ENCODE data around the gene TRAF3IP1. TPM values are rescaled to one million over a fixed set of nuclear protein-coding genes. Genes with fewer than 3 reads are reported as not detected.
"Not testable (repeated sequence)": the region's sequence is repeated elsewhere in the genome, so short reads cannot be mapped to it uniquely, and the experiment has no call there.

Gene TRAF3IP1
- total and polyA plus RNA-seq, 2 donors = 2.7 to 5.1 TPM

DNA sequence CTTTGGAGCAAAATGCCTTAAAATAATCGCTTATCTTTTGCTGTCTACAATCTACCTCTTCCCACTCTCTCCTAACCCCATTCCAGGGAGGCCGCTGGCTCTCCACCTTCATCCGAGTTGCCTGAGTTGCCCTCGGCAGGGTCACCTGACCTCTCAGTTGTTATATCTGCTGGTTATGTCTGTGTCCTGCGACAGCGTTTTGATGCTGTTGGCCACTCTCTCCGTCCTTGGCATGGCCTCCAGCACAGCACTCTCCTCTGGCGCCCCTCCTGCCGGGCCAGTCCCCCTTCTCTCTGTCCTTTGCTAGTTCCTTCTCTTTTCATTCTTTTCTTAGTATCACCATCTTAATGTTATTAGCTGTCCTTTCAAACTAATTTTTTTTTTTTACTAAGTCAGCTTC, 41.6 kb downstream of the TRAF3IP1 start:
- no peaks in the 10 kb centered on the region for H3K36me3 ChIP-seq (ENCODE audit: control insufficient read depth in 2 of 2, insufficient read depth in 2 of 2, low read length in 1 of 2)

DNA sequence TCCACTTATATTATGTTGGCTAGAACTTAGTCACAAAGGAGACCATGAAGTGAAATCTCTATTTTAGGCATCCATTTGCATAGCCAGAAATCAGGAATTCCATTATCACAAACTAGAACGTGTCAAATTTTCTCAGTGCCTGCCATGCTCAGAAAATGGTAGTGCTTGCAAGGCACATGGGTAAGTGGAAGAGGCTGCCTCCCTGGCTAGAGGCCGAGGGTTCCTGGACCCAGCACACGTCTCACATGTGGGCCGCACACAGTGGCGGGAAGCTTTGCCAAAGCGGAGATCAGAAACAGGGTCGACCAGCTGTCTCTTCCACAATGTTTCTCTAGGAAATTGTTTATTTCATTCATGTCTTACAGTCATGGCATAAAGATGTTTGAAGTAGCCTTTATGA, 42.3 kb downstream of the TRAF3IP1 start:
- Histone ChIP-seq H3K36me3 (ENCODE audit: control insufficient read depth in 2 of 2, insufficient read depth in 2 of 2, low read length in 1 of 2) (no peaks in the 10 kb centered on the region), H3K27me3 (ENCODE audit: control insufficient read depth in 2 of 2, insufficient read depth in 1 of 2, low read length in 1 of 2) (no peaks in the 10 kb centered on the region), H3K9me3 (ENCODE audit: control insufficient read depth in 2 of 2, insufficient read depth in 1 of 2, low read length in 1 of 2) (no peaks in the 10 kb centered on the region), H3K4me3 (ENCODE audit: low read length in 2 of 2) (no peak overlapping the region), H3K4me1 (ENCODE audit: control insufficient read depth in 2 of 2, insufficient read depth in 2 of 2, low read length in 2 of 2) (no peaks in the 10 kb centered on the region), H3K27ac (ENCODE audit: low read depth in 1 of 2, low read length in 1 of 2) (no peak overlapping the region)
- no peak for DNase-seq (ENCODE audit: low read depth in 6 of 9, low spot score in 9 of 9)
- 97% methylated on average over 7 of the region's 7 CpGs for WGBS

More for the DNA sequence above, 41.6 kb downstream of the TRAF3IP1 start:
- H3K27me3 ChIP-seq (ENCODE audit: control insufficient read depth in 2 of 2, insufficient read depth in 1 of 2, low read length in 1 of 2) = no peaks in the 10 kb centered on the region
- H3K4me3 ChIP-seq (ENCODE audit: low read length in 2 of 2) = no peak overlapping the region
- H3K9me3 ChIP-seq (ENCODE audit: control insufficient read depth in 2 of 2, insufficient read depth in 1 of 2, low read length in 1 of 2) = no peaks in the 10 kb centered on the region
- WGBS = 93% methylated on average over 9 of the region's 9 CpGs
- DNase-seq (ENCODE audit: low read depth in 6 of 9, low spot score in 9 of 9) = no peak
- H3K27ac ChIP-seq (ENCODE audit: low read depth in 1 of 2, low read length in 1 of 2) = no peak overlapping the region
- no peaks in the 10 kb centered on the region for H3K4me1 ChIP-seq (ENCODE audit: control insufficient read depth in 2 of 2, insufficient read depth in 2 of 2, low read length in 2 of 2)

DNA sequence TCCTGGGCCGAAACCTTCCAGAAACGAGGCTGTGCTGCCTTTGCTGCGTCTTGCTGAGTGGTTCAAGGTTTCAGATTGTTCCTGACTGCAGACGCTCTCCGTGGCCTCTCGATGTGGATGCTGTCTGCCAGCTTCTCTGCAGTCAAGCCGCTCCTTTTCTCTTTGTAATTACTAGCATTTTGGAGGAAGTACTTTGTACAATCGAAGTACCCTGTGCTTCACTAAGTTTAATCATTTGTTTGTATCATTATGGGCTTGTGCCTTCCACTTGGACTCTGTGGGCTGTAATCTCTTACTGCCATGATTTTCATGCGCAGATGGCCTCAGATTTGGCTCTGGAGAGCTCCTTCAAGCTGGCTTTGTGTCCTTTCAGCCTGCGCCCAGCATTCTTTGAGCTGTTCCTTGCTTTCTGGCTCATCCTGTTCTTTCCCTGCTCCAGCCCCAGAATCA, 49.3 kb downstream of the TRAF3IP1 start:
- Histone ChIP-seq H3K4me1 (ENCODE audit: control insufficient read depth in 2 of 2, insufficient read depth in 2 of 2, low read length in 2 of 2) (no peaks in the 10 kb centered on the region), H3K27me3 (ENCODE audit: control insufficient read depth in 2 of 2, insufficient read depth in 1 of 2, low read length in 1 of 2) (no peaks in the 10 kb centered on the region), H3K9me3 (ENCODE audit: control insufficient read depth in 2 of 2, insufficient read depth in 1 of 2, low read length in 1 of 2) (no peaks in the 10 kb centered on the region), H3K27ac (ENCODE audit: low read depth in 1 of 2, low read length in 1 of 2) (no peak overlapping the region), H3K4me3 (ENCODE audit: low read length in 2 of 2) (no peak overlapping the region), H3K36me3 (ENCODE audit: control insufficient read depth in 2 of 2, insufficient read depth in 2 of 2, low read length in 1 of 2) (no peaks in the 10 kb centered on the region)
- no peak for DNase-seq (ENCODE audit: low read depth in 6 of 9, low spot score in 9 of 9)
- WGBS = 79% methylated on average over 10 of the region's 10 CpGs

DNA sequence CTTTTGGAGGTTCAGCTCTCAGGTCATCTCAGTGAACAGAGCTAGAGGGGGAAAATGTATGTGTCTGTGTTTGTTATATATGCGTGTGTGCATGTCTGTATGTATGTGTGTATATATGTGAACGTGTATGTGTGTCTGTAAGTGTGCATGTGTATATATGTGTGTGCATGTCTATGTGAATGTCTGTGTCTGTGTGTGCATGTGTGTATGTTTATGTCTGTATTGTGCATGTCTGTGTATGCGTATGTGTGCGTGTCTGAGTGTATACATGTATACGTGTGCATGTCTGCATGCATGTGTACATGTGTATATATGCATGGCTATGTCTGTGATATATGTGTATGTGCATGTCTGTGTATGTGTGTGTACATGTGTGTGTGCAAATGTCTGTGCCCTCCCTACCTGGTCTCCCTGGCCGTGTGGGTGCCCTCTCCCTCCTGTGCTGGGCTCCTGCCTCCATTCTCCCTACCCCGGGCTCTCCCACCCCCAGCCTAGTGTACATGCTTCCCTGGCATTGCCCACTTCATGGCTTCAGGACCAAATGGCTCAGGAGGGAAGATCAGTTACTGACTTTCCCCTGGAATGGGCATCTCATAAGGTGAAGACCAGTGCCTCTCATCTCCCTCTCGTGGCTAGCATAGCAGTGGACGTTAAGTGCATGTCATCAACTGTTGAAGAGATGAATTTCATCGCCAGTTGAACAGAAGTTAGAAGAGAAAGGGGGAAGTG, 49.9 kb downstream of the TRAF3IP1 start:
- DNase-seq (ENCODE audit: low read depth in 6 of 9, low spot score in 9 of 9) = no peak
- H3K36me3 ChIP-seq (ENCODE audit: control insufficient read depth in 2 of 2, insufficient read depth in 2 of 2, low read length in 1 of 2) = no peaks in the 10 kb centered on the region
- H3K4me3 ChIP-seq (ENCODE audit: low read length in 2 of 2) = no peak overlapping the region
- no peaks in the 10 kb centered on the region for H3K9me3 ChIP-seq (ENCODE audit: control insufficient read depth in 2 of 2, insufficient read depth in 1 of 2, low read length in 1 of 2)
- H3K4me1 ChIP-seq (ENCODE audit: control insufficient read depth in 2 of 2, insufficient read depth in 2 of 2, low read length in 2 of 2) = no peaks in the 10 kb centered on the region
- no peak overlapping the region for H3K27ac ChIP-seq (ENCODE audit: low read depth in 1 of 2, low read length in 1 of 2)
- no peaks in the 10 kb centered on the region for H3K27me3 ChIP-seq (ENCODE audit: control insufficient read depth in 2 of 2, insufficient read depth in 1 of 2, low read length in 1 of 2)
- 90% methylated on average over 10 of the region's 10 CpGs for WGBS

DNA sequence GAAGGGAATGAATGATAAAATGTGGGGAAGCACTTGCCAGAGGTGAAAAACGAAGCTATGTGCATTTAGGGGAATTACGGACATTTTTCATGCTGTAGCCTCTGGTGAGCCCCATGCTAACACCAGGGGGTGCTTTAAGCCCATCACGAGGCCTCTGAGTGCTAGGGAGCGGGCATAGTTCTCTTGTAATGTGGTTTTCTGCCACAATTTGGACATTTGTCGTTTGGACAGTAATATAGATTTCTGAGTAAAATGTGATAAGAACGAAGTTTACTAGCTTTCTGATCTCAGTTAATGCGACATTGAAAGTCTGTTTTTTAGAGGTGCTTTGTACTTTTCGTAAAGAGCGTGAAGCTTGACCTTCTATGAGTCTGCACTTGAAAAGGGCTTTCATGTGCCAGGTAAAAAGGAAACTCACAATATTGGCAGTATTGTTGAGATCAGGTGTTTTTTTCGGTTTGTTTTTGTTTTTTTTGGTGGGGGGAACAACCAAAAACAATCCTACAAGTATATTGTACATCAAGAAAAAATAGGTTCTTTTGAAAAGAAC, 50.6 kb downstream of the TRAF3IP1 start:
- H3K27me3 ChIP-seq (ENCODE audit: control insufficient read depth in 2 of 2, insufficient read depth in 1 of 2, low read length in 1 of 2) = no peaks in the 10 kb centered on the region
- peak in 8 of 9 donors; percentile 17 to 63 (median 32) for DNase-seq (ENCODE audit: low read depth in 6 of 9, low spot score in 9 of 9)
- no peaks in the 10 kb centered on the region for H3K9me3 ChIP-seq (ENCODE audit: control insufficient read depth in 2 of 2, insufficient read depth in 1 of 2, low read length in 1 of 2)
- no peaks in the 10 kb centered on the region for H3K4me1 ChIP-seq (ENCODE audit: control insufficient read depth in 2 of 2, insufficient read depth in 2 of 2, low read length in 2 of 2)
- H3K27ac ChIP-seq (ENCODE audit: low read depth in 1 of 2, low read length in 1 of 2) = no peak overlapping the region
- 34% methylated on average over 10 of the region's 10 CpGs for WGBS
- no peaks in the 10 kb centered on the region for H3K36me3 ChIP-seq (ENCODE audit: control insufficient read depth in 2 of 2, insufficient read depth in 2 of 2, low read length in 1 of 2)
- H3K4me3 ChIP-seq (ENCODE audit: low read length in 2 of 2) = no peak overlapping the region

DNA sequence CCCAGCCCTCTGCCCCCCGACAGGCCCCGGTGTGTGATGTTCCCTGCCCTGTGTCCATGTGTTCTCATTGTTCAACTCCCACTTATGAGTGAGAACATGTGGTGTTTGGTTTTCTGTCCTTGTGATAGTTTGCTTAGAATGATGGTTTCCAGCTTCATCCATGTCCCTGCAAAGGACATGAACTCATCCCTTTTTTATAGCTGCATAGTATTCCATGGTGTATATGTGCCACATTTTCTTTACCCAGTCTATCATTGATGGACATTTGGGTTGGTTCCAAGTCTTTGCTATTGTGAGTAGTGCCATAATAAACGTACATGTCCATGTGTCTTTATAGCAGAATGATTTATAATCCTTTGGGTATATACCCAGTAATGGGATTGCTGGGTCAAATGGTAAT, 52.0 kb downstream of the TRAF3IP1 start:
- not testable (repeated sequence) for H3K27ac ChIP-seq (ENCODE audit: low read depth in 1 of 2, low read length in 1 of 2); H3K4me1 ChIP-seq (ENCODE audit: control insufficient read depth in 2 of 2, insufficient read depth in 2 of 2, low read length in 2 of 2); H3K9me3 ChIP-seq (ENCODE audit: control insufficient read depth in 2 of 2, insufficient read depth in 1 of 2, low read length in 1 of 2); H3K4me3 ChIP-seq (ENCODE audit: low read length in 2 of 2); DNase-seq (ENCODE audit: low read depth in 6 of 9, low spot score in 9 of 9); H3K27me3 ChIP-seq (ENCODE audit: control insufficient read depth in 2 of 2, insufficient read depth in 1 of 2, low read length in 1 of 2); H3K36me3 ChIP-seq (ENCODE audit: control insufficient read depth in 2 of 2, insufficient read depth in 2 of 2, low read length in 1 of 2)
- WGBS = 95% methylated on average over 3 of the region's 3 CpGs

DNA sequence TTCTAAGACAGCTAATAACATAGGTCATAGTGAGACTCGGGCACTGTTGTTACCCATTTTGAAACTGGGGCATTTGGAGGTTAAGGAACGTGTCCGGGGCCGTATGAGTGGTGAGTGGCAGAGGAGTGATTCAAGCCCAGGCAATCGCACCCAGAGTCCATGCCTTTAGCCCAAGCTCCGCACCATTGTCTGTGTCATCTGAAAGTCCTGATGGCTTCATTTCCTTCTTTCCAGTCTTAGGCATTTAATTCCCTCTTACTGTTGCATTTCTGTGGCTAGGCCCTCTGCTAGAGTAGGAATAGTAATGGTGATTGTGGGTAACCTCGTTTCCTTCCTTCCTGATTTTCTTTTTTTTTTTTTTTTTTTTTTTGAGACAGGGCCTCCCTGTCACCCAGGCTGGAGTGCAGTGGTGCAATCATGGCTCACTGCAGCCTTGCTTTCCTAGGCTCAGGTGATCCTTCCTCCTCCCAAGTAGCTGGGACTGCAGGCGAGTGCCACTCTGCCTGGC, 56.6 kb downstream of the TRAF3IP1 start:
- Histone ChIP-seq H3K4me1 (ENCODE audit: control insufficient read depth in 2 of 2, insufficient read depth in 2 of 2, low read length in 2 of 2) (peaks cover 0 to 10% of the 10 kb centered on the region in 2 donors), H3K9me3 (ENCODE audit: control insufficient read depth in 2 of 2, insufficient read depth in 1 of 2, low read length in 1 of 2) (no peaks in the 10 kb centered on the region), H3K4me3 (ENCODE audit: low read length in 2 of 2) (no peak overlapping the region), H3K27ac (ENCODE audit: low read depth in 1 of 2, low read length in 1 of 2) (no peak overlapping the region), H3K27me3 (ENCODE audit: control insufficient read depth in 2 of 2, insufficient read depth in 1 of 2, low read length in 1 of 2) (no peaks in the 10 kb centered on the region), H3K36me3 (ENCODE audit: control insufficient read depth in 2 of 2, insufficient read depth in 2 of 2, low read length in 1 of 2) (no peaks in the 10 kb centered on the region)
- no peak for DNase-seq (ENCODE audit: low read depth in 6 of 9, low spot score in 9 of 9)
- WGBS = 45% methylated on average over 8 of the region's 8 CpGs

DNA sequence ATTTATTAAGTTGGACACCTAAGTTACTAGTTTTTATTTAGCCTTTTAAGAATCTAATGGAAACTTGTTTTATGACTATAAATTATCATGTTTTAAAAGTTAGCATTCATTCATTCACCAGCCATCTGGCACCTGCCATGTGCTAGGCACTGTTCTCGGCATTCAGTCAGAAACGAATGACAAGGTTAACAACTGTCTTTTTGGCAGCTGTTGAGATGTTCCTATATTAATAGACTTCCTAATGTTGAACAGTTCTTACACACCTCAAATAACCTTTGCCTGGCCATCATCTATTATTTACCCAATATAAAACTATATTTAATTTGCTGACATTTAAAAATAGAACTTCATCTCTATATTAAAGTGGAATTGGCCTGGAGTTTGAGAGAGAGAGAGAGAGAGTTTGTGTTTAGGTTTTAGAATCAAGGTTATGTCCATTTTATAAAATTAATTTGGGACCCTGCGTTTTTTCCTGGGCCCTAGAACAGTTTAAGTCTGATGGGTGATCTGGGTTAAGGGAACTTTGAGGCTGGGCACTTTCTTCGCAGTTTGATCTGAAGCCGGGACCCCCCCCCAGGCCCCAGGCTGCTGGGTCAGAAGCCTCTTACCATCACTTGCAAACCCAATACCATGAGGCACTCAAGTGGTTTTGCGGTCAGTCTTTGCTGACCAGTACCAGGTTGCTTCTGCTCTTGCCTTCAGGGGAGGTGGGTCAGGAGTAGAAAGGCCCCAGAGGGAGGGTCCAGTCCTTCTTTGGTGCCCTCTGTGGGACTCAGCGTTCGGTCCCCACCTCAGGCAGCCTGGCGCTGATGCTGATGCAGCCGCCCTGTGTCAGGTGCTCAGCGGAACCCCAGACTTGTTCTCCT, 58.1 kb downstream of the TRAF3IP1 start:
- H3K9me3 ChIP-seq (ENCODE audit: control insufficient read depth in 2 of 2, insufficient read depth in 1 of 2, low read length in 1 of 2) = no peaks in the 10 kb centered on the region
- peaks cover 0 to 10% of the 10 kb centered on the region in 2 donors for H3K4me1 ChIP-seq (ENCODE audit: control insufficient read depth in 2 of 2, insufficient read depth in 2 of 2, low read length in 2 of 2)

More for the DNA sequence above, 58.1 kb downstream of the TRAF3IP1 start:
- 96% methylated on average over 11 of the region's 11 CpGs for WGBS
- H3K27me3 ChIP-seq (ENCODE audit: control insufficient read depth in 2 of 2, insufficient read depth in 1 of 2, low read length in 1 of 2) = no peaks in the 10 kb centered on the region
- DNase-seq (ENCODE audit: low read depth in 6 of 9, low spot score in 9 of 9) = no peak
- H3K4me3 ChIP-seq (ENCODE audit: low read length in 2 of 2) = no peak overlapping the region
- no peaks in the 10 kb centered on the region for H3K36me3 ChIP-seq (ENCODE audit: control insufficient read depth in 2 of 2, insufficient read depth in 2 of 2, low read length in 1 of 2)
- H3K27ac ChIP-seq (ENCODE audit: low read depth in 1 of 2, low read length in 1 of 2) = no peak overlapping the region

All from thymus (tissue), 11 donors.